HG03442 (cell line): ENCODE data around the gene HHAT.
"Not testable (repeated sequence)": the region's sequence is repeated elsewhere in the genome, so short reads cannot be mapped to it uniquely, and the experiment has no call there.

ENCODE experiments used
- ATAC-seq: cut with Tn5 transposase; IDR thresholded peaks from one replicate; pipeline ENCODE4 v1.9.1; 2021; ENCODE audit warnings: mild to moderate bottlenecking, moderate library complexity; ENCODE audit not compliant: unreplicated experiment

The HHAT gene

DNA sequence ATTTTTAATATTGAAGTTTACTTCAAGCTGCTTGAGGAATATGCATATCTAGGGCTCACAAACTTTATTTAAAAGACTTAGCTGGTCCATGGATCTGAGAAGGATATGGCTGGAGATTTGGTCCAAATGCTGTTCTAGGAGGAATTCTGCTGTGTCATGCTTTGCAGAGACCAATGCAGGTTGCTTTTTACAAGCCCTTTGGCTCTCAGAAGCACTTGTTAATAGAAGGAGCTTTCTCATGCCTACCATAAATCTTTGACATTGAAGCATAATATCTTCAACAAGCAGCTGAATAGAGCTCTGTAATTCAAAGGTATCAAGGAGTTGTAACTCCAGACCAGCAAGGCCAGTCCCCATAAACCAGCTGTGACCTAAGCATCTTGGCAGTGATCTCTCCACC, 299.1 kb downstream of the HHAT start:
- ATAC-seq, result no peak

DNA sequence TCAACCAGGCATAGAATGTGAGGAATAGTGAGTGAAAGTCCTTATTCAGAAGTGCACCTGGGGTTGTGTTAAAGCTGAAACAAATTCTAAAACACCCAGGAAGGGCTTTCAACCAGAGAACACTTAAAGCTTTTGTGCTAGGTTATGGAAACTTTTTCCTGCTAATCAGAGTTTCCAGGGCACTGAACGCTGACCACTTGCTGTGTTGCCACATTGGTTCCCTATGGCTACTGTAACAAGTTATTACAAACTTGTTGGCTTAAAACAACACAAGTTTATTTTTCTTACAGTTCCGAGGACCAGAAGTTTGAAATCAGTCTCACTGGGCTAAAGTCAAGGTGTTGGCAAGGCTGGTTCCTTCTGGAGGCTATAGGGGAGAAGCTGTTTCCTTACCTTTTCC, 300.6 kb downstream of the HHAT start:
- no peak for ATAC-seq

DNA sequence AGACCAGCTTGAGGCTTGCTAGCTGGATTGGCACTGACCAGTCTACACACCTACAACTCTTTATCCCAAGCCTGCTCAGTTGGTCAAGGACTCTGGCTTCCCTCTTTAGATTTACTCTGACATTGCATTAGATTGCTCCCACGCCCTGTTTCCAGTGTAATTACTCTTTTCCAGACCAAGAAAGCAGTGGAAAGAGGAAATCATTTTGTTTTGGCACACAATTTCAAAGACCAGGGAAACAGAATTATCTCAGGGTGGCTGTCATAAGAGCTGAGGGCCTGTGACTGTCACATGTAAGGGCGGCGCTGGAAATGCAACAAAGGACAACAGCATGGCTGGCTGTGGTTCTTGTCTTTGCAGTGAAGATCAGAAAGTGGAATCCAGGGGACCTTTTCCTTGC, 302.7 kb downstream of the HHAT start:
- ATAC-seq, result no peak

DNA sequence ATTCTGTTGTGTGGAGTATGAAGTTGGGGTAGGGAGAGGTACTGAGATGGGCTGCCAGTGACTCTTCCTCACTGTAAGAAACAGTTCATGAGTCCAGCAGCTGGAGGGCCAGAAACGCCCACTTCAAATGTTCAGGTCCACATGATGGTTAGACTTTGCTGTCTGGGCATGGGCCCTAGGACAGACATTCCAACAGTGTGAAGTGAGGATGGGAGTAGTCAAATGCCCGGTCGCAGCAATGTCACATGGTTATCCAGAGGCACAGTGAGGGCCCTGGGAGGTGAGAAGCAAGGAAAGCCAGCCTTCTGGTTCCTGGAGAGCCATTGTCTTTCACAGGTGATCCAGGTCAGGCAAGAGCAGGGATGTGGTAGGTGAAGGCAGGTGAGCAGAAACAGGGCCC, 304.4 kb downstream of the HHAT start:
- ATAC-seq, result no peak

DNA sequence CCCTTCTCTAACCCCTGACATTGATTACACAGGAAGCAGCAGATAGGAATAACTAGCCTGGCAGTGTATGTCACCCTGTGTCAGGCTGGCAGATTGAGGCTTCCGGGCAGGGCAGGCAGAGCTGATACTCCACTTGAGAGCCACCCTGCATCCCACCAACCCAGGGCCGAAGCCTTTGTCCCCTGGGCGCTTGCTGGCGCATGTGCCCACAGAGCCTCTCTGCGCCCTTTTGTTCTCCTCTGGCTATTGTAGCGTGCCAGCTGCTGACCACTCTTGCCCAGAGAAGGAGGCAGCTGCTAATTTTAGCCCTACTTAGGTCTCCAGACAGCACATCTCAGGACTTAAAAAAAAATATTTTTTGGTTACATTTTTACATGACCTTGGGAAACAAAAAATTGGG, 304.9 kb downstream of the HHAT start:
- ATAC-seq, result no peak

DNA sequence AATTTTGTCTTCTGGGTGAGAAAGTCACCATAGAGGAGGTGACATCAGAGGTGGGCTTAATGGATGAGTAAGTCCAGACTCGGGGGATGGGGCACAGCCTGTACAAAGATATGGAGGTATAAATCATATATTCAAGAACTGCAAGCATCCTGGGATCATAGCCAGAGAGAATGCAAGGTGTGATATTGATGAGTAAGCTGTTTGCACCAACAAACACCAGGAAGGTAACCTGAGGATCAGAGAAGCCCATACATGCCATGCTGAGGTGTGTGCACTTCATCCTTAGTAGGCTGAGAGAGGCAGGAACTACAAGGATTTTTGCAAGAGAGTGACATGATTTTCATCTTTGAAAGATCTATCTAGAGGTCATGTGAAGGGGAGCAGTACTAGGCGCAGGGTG, 306.4 kb downstream of the HHAT start:
- no peak for ATAC-seq

DNA sequence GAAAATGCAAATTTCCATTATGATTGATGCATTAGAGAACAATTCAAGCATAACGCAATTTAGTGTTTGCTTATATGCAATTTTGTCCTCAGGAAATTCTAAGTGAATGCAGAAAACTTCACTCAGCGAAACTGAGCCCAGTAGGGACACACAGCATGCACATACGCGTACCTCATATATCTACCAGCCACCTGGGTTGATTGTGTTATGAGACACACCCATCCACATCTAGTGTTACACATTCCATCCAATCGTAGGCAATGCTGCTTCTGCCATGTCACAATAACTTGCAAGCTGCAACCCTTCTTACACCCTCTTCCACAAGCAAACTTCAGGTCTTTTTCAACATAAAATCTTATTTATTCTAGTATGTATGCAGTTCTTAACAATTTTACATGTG, 312.9 kb downstream of the HHAT start:
- no peak for ATAC-seq

DNA sequence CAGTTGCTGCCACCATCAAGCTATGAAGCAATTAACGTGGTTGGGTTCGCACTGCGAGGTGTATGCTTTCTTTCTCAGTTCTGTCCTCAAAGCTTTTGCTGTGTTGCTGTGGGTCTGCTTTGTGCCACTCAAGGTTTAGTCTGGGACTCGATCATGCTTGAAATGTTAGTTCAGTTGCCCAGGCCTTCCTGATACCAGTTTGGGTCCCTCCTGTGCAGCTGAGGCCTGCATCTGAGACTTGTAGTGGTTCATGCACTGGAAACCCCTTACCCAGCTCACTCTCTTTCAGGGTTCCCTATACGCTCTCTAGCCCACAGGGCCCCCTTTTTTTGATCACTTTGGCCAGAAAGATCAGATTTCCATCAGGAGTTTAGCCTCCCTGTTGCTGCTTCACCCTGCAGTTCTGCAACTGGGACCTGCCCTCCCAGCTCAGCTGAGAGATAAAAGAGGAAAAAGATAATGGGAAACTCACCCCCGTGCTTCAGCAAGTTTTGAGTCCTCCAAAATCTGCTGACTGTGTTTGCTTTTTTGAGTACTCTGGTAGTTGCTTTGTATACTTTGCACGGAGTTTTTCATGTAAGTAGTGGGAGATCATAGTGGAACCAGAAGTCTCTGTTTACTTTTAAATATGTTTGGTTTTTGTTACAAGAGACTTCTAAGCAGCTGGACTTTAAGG, 317.0 kb downstream of the HHAT start:
- ATAC-seq, result no peak

DNA sequence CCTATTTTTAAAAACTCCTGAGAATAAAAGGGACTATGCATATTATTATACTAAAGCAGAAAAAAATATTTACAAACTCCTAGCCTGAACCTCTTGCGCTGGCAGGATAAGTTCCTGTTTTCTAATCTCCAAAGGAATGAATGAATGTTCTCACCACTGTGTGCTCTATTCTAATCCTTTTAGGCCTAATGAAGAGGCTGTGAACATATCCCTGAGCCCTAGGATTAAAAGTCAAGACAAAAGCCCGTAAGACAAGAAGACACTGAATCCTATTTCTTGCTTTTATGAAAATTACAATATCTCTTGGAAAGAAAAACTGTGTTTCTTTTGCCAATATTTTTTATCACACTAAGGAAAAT, 317.5 kb downstream of the HHAT start:
- ATAC-seq, result no peak

DNA sequence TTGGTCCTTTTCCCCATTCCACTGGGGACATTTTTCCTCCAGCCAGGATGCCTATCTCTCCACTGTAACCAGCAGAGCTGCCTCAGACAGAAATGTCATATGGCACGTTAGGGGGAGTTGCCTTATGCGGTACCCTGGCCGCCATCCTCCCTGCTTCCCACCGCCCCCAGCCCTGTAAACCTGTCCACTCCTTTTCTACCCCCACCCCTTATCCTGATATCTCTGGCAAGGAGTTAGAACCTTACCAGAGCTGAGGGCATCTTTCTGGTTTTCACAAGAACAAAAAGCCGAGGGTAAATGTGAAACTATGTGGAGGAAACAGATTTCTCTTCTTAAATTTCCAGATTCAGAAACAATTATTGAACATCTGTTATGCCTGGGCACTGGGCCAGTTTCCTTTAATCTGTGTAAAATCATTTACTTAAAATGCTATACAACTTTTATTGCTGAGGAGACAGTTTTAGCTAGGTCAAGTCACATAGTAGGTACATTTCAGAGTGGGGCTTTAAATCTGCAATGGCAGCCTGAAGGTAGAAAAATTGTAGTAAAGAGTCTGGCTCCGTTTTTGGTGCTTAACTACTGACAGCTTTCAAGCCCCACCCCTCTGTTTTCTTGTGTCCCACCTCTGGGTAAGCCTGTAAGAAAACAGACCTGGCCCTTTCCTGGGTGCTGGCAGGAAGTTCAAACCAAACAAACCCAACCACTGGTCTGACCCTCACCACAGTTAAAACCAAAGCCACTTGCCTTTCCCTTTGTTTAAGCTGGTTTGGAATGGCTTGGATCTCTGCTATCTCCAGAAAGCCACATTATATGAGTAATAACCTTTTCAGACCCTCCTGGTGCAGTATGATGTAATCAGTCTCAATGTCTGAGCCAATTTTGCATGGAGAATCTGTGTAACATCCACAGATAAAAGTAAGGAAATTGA, 319.0 kb downstream of the HHAT start:
- ATAC-seq, result no peak

DNA sequence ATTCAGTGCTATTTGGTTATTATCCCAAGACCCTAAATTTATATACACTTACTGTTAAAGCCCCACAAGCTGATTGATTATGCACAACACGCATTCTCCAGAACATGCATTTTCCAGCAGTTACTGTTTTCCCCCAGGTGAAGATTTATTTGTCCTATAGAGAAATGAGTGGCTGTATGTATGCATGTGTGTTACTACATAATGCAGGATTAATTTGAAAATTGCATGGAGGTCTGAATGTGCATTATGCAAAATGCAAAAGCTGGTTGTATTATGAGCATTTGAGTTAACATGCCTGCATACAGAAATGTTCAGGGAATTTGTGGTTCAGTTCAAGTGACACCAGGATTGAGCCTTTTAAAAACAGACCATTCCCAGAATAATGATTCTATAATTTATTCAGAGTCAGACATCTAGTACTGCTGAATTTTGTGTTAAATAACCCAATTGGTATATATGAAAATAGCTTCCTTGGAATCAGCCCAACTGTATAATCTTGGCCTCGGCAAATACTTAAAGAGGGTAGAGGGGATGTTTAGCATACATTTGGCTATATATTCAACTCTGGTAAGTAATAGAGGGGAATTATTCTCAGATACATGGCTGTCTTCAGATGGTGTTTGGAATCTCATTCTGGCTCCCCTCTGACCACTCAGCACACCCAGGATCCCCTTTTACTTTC, 320.0 kb downstream of the HHAT start:
- no peak for ATAC-seq

DNA sequence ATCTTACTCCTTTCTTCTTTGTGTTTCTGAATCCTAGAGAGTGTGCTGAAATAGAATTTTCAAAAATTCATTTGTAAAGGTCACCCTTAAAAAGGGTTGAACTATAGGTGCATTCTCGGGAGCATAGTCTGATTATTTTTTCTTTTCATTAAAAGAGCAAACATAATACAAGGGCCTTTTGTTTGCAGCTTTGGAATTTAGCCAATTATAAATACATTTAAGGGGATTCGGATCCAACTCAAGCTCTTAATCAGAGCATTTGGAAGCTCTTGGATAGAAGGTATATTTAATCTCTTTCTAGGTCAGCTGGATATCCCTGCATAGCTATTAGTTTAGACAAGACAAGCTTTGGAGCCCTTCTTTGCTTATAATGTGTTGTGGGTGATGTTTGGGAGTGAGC, 321.7 kb downstream of the HHAT start:
- no peak for ATAC-seq

DNA sequence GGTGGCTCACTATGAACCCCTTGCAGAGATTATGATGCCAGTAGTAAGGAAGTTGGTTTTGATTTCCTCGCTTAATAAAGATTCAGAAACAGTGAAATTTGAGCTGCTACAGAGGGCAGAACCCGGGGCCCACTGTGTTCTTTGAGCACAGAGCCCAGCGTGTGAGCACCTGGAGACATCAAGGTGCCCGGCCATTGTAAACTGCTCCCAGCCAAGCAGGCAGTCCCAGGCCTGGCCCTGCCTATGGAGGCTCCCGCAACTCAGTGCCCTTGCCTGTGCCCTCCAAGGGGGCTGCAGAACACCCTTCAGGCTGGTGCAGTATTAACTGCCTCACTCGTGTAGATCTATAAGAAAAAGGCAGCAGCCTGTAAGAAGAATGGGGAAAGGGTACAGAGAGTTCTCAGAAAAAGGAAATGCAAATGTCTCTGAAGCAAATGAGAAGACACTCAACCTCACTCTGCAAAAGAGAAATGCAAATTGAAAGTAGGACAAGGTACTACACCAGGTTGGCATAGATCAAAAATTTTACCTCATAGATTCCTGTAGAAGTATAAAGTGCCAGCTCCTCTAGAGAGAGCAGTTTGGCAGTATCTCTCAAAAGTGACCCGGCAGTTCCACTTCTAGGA, 323.7 kb downstream of the HHAT start:
- ATAC-seq, result no peak

DNA sequence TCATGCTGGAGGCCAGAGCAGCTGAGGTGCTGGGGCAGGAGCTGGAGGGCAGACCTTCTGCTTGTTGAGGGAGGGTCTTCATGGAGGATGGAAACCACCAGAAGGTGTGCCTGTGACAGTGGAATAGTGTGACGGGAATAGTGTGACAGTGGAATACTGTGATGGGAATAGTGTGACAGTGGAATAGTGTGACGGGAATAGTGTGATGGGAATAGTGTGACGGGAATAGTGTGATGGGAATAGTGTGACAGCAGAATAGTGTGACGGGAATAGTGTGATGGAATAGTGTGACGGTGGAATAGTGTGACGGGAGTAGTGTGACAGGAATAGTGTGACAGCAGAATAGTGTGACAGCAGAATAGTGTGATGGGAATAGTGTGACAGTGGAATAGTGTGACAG, 325.1 kb downstream of the HHAT start:
- no peak for ATAC-seq

DNA sequence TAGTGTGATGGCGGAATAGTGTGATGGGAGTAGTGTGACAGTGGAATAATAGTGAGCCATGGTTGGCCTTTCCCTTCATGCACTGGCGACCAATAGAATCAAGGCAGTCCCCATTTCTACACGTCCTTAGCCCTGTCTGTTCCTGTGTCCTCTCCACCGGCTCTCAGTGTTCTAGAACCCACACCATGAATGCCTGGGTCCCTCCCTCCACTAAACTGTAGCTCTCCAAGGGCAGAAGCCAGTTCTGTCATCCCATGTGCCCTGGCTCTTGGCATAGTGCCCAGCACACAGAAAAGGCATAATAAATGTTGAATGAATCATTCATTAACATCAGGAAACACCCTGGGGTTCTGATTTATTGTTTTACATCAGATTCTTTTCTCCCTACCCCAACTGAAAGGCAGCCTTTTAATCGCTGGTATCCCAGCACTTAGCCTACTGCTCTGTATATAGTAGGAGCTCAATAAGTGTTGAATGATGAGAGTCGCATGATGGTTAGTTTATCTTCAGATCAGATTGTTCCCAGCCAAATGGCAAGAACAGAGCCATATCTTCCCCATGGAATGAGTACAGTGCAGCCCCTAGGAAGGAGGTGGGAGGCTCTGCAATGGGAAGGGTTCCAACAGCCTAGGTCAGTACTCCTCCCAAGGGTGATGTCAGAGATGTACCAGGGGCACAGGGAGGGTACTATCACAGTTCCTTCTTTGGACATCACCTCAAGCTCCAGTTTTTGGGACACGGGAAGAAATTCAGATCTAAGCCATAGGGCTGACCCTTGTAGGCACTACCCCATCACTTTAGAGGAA, 325.7 kb downstream of the HHAT start:
- ATAC-seq, result no peak

DNA sequence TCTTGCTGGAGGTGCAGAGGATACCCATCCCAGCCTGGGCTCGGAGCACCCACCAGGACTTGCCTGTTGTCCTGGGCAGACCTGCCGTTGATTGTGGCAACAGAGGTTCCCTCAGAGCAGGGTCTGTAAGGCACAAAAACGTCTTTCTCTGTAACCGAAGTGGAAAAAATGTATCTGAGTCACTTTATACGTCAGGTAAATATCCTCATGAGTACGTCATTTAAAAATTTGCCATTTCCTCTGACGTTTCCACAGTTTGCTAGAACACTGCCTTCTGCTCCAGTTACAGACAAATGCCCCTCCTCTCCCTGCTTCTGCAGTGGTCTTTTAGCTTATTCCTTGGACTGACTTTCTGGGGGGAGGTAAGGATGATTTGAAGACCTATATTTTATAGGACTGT, 326.8 kb downstream of the HHAT start:
- no peak for ATAC-seq

DNA sequence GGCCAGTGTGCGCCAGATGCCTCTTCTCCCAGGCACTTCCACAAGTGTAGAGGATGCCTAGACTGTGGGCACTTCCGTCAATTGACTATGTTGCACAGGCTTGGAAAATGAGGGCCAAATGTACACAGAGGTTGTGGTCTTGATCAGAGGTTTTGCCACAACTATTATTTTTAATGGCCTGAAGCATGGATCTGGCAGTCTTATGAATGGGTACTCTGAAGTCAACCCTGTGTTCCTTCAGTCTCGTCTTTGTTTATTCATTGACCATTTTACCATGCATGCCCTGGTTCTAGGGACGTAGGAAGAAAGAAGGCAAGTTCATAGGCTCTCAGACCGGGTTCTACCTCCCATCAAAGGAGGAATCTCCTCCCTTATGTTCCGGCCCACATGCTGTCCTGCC, 329.1 kb downstream of the HHAT start:
- no peak for ATAC-seq

DNA sequence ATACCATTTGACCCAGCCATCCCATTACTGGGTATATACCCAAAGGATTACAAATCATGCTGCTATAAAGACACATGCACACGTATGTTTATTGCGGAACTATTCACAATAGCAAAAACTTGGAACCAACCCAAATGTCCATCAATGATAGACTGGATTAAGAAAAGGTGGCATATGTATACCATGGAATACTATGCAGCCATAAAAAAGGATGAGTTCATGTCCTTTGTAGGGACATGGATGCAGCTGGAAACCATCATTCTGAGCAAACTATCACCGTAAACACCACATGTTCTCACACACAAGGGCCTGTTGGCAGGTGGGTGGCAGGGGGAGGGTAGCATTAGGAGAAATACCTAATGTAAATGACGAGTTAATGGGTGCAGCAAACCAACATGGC, 332.8 kb downstream of the HHAT start:
- ATAC-seq, result not testable (repeated sequence)

DNA sequence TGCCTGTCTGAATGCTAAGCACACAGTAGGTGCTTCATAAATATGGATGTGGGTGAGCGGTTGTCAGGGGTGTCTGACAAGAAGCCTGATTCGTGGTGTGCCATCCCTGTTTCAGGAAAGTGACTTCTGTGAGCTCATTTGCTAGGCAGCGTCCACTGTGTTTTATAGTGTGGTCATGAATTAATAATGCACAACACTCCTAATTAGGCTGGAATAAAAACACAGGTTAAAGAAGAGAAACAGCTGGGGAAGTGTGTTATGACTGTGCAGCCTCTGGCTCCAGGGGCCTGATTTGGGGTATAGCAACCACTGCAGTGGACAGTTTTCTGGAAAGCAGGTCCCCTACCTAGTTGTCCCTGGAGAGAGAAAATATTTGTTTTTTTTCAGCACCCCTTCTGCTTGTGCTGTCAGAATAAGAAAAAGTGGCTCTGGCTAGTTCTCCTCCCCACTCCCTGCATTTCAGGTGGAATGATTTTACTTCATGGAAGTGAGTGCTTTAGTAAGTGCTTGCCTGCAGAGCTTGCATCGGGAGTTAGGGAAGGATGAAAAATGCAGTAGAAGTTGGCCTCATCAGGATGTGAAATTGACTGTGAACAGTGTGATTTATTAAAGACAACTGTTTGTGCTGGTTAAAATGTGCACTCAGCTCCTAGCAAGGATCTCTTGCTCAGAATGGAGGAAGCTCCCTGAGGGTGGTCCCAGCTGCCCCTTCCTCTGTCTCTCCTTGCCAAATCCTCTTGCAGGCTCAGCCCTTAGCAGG, 333.8 kb downstream of the HHAT start:
- ATAC-seq, result no peak
